GM19238 (cell line): ENCODE data around the gene GRIP2.

Experiments used
- DNase-seq: peaks from one replicate; pipeline ENCODE4 v3.0.0; 2011; ENCODE audit warnings: low spot score; ENCODE audit not compliant: insufficient read length

GRIP2 gene

GRCh38 chr3:14454639-14455310 is 85.4 kb downstream of the GRIP2 start:
- no peak for DNase-seq

GRCh38 chr3:14453876-14454638 is 86.1 kb downstream of the GRIP2 start:
- DNase-seq: no peak

DNA sequence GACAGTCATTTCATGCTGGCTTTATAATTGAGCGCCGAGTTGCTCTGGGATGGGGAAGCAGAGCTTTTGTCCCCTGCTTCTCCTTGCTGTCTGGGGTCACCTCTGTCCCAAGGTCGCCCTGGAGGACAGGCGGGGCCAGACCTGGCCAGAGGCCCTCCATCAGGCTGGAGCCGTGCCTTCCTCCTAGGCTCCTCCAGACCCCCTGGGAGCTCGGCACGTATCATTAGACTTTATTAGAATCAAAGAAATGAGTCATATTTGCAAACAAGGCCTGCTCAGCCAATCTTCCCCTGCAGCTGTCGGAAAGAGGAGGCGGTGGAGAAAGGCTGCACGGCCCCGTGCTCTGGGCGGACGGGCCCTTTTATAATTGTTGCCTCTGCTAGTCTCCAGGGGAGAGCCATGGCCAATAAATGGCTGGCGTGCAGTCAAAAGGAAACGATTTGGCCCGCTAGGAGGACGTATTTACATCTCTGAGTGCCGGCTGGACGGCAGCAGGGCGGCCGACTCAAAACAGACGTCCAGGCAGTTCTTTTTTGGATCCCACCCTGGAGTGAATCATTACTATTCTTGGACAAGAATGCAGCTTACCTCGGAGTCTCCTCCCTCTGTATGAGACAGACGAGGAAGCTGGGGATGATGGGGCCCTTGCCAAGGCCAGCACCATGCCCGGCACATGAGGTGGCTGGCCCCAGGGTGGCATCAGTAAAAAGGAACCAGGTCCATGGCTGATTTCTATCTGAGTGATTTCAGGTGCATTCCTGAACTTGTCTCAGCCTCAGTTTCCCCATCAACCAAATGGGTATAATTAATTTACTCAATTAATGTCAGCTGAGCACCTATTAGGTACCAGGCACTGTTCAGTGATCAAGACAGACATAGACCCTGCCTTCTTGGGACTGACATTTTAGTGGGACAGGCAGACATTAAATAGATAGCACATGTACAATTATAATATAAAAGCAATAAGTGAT is 87.1 kb downstream of the GRIP2 start:
- DNase-seq: no peak

GRCh38 chr3:14451844-14452739 is 88.0 kb downstream of the GRIP2 start:
- DNase-seq: no peak

- no peak for DNase-seq
Observed at GRCh38 chr3:14450922-14451606, 89.1 kb downstream of the GRIP2 start.

DNA sequence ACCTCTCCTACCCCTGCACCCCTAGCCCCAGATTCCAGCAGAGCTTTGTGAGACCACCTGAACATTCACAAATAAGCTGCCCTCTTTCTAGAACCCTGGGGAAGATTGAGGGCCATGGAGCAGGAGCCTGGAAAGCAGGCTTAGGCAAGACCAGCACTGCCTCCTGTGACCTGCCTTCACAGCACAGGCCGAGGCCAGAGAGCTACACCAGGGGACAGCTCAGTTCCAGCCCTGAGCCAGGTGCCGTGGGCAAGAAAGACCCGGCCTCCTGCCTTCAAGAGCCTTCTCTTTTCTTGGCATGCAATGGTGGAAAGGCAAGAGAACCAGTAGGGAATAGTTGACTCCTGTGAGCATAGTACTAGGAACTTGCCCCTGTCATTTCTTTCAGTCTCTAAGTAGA is 89.6 kb downstream of the GRIP2 start:
- no peak for DNase-seq

DNA sequence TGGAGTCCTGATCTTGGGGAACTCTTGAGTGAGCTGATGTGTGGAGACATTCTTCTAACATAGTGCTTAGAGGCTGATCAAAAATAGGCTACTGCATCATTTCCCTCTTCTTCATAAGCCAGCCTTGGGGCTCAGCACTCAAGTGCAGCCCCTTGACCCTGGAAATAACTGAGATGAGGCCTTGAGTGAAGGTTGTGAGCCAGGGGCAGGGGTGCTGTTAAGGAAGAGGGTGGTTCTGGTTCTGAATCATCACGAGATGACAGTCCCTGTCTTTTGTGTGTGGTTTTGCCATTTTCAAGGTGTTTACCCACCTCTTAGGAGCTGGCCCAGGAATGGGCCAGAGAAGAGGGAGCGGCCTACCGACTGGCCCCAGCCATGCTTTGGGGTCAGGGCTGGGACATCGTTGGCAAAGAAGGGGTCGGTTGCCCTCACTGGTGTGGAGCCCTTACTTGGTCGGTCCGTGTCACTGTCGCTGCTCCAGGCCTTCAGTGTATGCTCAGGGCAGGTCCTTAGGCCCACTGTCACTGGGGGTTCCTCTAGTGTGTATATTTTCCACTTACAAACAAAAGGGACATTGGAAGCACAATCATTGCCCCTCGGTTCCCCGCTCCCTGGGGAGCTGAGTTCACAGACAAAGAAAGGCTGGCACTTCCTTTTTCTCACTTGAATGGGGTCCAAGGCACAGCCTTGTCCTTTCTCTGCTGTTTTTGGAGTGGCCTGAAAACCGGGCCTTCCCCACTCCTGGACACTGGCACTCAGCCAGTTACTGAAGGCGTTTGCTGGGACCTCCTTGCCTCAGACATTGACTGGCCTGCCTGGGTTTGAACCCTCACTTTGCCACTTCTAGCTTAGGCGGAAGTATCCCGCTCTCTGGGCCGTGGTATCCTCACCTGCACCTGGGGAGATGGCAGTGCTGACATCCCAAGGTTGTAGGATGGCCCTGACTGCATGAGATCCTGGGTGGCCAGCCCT is 91.1 kb downstream of the GRIP2 start:
- DNase-seq: no peak

DNA sequence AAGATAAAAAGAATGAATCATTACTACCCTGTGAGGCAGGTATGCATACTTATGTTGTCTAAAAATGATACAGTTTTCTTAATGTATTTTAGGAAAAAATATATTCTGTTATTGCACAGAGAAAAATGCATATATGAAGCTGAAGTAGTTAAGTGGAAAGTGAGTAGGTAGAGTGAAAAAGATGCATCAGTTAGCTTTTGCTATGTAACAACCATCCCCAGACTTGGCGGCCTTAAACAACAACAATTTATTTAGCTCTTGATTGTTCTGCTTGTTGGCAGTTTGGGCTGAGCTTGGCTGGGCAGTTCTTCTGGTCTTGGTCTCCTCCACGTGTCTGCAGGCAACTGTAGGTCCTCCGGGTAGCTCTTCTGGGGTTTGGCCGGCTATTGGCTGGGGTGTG is 92.1 kb downstream of the GRIP2 start:
- no peak for DNase-seq

- no peak for DNase-seq
Observed at GRCh38 chr3:14446988-14447570, 93.1 kb downstream of the GRIP2 start.

DNA sequence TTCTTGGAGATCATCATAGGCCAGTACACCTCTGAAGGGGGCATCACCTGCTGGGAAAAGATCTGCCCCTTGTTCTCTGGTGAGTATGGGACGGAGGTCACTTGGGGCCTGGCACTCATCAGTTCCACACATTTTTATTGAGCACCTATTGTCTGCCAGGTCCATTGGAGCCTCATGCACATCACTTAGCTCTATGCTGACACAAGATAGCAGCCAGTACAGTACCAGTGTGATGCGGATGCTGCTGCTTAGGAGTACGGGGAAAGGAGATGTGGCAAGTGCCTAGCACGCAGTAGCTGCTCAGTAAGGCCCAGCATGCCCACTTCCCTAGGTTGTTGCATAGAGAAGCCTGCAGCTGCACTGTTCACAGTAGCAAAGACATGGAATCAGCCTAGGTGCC is 94.4 kb downstream of the GRIP2 start:
- no peak for DNase-seq

- no peak for DNase-seq
Observed at GRCh38 chr3:14444380-14444779, 95.8 kb downstream of the GRIP2 start.

GRCh38 chr3:14441920-14442300 is 98.2 kb downstream of the GRIP2 start:
- DNase-seq: no peak

DNA sequence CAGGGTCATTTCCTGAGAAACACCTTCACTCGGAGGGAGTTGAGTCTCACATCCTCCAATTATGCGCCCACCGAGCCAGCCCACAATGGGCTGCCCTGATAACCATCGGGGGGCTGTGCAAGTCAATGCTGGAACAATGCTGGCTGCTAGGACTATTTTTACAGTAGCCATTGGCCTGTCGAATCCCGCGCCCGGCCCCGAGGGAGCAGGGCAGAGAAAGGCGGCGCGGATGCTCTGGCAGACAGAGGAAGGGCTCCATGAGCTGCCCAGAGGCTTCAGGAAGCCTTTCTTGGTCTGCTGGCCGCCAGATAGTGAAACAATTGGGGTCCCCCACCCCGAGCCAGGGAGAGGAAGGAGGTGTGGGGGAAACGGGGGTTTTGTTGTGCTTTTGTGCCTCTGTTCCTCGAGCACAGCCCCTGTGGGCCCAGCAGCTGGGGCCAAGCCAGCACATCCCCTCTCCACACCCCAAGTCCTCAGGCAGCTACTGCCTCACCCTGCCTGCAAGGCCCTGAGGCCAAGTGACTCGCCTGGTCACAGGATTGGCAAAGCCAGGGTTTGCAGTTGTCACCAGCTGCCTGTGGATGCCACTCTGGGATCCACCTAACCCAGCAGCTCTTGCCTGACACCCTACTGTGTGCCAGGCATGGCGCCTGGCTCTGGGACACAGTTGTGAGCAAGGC is 98.8 kb downstream of the GRIP2 start:
- DNase-seq: no peak

DNA sequence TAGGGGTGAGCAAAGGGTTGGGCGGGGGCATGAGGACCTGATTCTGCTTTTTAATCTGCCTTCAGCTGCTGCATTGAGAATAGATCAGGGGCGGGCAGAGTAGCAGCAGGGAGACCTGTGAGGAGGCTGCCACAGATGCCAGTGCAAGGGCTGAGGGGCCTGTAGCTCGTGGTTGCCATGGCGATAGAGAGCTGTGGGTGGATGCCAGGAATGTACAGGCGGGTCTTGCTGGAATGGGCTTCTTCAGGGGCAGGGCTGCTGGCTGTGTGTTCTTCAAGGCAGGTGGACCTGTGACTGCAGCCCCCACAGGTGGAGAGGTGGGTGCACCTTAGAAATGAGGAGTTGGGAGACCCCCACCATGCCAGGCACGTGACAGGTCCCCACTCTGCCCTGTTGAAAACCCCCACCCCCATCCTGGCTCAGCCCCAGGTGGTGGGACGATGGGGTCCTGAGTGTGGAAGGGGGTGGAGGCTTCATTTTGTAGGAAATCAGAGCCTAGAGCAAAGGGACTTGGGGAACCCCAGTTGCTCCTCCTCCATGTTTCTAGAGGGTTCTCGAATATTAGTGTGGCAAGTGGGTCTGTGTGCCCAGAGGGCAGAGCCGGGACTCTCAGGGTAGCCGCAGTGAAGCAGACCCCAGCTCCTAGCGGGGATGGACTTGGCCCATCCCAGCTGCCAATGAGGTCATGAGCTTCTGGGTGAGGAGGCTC is 99.5 kb downstream of the GRIP2 start:
- no peak for DNase-seq

DNA sequence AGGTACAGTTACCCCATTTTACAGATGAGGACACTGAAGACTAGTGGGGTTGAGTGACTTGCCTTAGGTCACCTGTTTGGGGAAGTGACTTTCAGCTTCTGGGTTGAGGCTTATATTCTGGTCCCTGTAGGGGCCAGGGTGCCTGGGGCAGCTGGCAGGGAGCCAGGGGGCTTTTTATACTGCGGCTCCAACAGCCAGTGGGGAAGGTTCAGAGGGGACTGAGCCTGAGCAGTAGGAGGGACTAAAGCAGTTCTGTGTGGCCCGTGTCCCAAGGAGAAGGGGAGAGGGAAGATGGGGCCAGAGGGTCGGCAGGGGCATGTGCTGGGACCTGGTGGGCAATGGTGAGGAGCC is 100.0 kb downstream of the GRIP2 start:
- no peak for DNase-seq

DNA sequence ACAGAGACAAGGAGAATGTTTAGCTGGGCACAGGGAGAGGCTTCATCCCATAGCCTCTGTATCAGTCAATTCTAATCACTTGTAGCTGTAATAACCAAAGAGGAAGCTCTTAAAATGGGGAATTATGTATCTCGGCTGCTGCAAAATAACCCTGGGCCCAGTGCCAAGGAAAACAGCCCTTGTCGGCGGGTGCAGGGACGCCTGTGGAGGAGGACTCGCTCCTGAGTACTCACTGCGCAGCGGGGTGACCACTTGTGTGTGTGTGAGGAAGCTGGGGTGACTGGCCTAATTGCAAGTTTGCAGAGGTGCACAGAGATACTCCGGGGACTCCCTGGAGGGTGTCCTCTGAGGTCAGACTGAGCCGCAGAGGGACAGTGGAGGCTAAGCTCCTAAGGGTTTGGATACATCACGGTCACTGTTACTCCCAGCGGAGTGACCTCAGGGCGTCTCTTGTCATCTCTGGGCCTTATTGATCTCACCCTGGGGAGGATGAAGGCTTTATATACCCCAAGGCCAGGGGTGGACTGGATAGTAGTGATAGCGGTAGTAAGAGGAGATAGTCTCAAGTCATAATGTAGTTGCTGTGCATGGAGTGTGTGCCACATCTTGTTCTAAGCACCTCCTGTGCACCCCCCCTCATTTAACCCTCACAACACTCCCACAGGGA is 100.5 kb downstream of the GRIP2 start:
- no peak for DNase-seq
